ENCODE results near the gene DYSF.
A peak's percentile ranks its signal among the peaks of the same experiment; 100 is the strongest.

Gene DYSF

GRCh38 chr2:71606244-71606643, 152.9 kb downstream of the DYSF start:
- no peak overlapping the region for H3K27ac ChIP-seq
- TF ChIP-seq, protein P1, sequence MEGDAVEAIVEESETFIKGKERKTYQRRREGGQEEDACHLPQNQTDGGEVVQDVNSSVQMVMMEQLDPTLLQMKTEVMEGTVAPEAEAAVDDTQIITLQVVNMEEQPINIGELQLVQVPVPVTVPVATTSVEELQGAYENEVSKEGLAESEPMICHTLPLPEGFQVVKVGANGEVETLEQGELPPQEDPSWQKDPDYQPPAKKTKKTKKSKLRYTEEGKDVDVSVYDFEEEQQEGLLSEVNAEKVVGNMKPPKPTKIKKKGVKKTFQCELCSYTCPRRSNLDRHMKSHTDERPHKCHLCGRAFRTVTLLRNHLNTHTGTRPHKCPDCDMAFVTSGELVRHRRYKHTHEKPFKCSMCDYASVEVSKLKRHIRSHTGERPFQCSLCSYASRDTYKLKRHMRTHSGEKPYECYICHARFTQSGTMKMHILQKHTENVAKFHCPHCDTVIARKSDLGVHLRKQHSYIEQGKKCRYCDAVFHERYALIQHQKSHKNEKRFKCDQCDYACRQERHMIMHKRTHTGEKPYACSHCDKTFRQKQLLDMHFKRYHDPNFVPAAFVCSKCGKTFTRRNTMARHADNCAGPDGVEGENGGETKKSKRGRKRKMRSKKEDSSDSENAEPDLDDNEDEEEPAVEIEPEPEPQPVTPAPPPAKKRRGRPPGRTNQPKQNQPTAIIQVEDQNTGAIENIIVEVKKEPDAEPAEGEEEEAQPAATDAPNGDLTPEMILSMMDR (IDR thresholded peaks at IDR 0.05) = no peak
- peaks cover 27 to 28% of the 10 kb centered on the region in 2 experiments for H3K4me1 ChIP-seq (ENCODE audit: control insufficient read depth in 1 of 2, insufficient read depth in 1 of 2, low read depth in 1 of 2, low read length in 1 of 2)
- no peaks in the 10 kb centered on the region for H3K9me3 ChIP-seq
- no peaks in the 10 kb centered on the region for H3K27me3 ChIP-seq
- H3K4me3 ChIP-seq (ENCODE audit: low read depth in 1 of 2, low read length in 1 of 2) = no peak overlapping the region
- peaks cover 100% of the 10 kb centered on the region for H3K36me3 ChIP-seq

GRCh38 chr2:71607151-71607889, 154.0 kb downstream of the DYSF start:
- H3K4me1 ChIP-seq (ENCODE audit: control insufficient read depth in 1 of 2, insufficient read depth in 1 of 2, low read depth in 1 of 2, low read length in 1 of 2) = peaks cover 19 to 23% of the 10 kb centered on the region in 2 experiments
- H3K9me3 ChIP-seq = no peaks in the 10 kb centered on the region
- H3K27ac ChIP-seq = no peak overlapping the region
- H3K4me3 ChIP-seq (ENCODE audit: low read depth in 1 of 2, low read length in 1 of 2) = no peak overlapping the region
- peaks cover 100% of the 10 kb centered on the region for H3K36me3 ChIP-seq
- no peaks in the 10 kb centered on the region for H3K27me3 ChIP-seq
- TF ChIP-seq, protein P1 (IDR thresholded peaks at IDR 0.05) = no peak

GRCh38 chr2:71608034-71608433, 154.7 kb downstream of the DYSF start:
- peaks cover 100% of the 10 kb centered on the region for H3K36me3 ChIP-seq
- H3K27ac ChIP-seq = peak overlapping the region; percentile 31
- no peaks in the 10 kb centered on the region for H3K9me3 ChIP-seq

DNA sequence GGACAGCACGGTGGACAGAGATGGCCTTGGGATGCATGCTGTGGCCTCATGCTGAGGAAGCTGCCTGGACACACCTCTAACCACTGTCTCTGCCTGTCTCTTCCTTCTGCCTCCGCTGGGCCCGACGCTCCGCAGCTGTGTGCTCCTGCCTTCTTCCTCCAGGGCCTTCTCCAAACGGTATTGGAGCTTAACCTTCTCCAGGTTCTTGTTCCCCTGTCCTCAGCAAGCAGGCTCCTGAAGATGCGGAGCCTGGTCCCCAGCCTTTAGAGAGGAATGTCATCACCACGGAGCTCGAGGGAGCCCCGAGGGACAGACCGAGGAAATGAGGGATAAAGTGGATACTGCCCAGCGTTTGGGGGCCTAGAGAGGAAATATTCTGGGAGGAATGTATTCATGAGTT, 155.1 kb downstream of the DYSF start:
- no peak overlapping the region for H3K4me3 ChIP-seq (ENCODE audit: low read depth in 1 of 2, low read length in 1 of 2)
- TF ChIP-seq, protein P1 (IDR thresholded peaks at IDR 0.05) = no peak
- no peaks in the 10 kb centered on the region for H3K27me3 ChIP-seq
- H3K27ac ChIP-seq = peak overlapping the region; percentile 31
- no peaks in the 10 kb centered on the region for H3K9me3 ChIP-seq
- H3K4me1 ChIP-seq (ENCODE audit: control insufficient read depth in 1 of 2, insufficient read depth in 1 of 2, low read depth in 1 of 2, low read length in 1 of 2) = peaks cover 8 to 12% of the 10 kb centered on the region in 2 experiments
- peaks cover 100% of the 10 kb centered on the region for H3K36me3 ChIP-seq

More at GRCh38 chr2:71608034-71608433, 154.7 kb downstream of the DYSF start:
- Histone ChIP-seq H3K27me3 (no peaks in the 10 kb centered on the region), H3K4me1 (ENCODE audit: control insufficient read depth in 1 of 2, insufficient read depth in 1 of 2, low read depth in 1 of 2, low read length in 1 of 2) (peaks cover 12 to 16% of the 10 kb centered on the region in 2 experiments), H3K4me3 (ENCODE audit: low read depth in 1 of 2, low read length in 1 of 2) (no peak overlapping the region)
- TF ChIP-seq, protein P1 (IDR thresholded peaks at IDR 0.05) = no peak

DNA sequence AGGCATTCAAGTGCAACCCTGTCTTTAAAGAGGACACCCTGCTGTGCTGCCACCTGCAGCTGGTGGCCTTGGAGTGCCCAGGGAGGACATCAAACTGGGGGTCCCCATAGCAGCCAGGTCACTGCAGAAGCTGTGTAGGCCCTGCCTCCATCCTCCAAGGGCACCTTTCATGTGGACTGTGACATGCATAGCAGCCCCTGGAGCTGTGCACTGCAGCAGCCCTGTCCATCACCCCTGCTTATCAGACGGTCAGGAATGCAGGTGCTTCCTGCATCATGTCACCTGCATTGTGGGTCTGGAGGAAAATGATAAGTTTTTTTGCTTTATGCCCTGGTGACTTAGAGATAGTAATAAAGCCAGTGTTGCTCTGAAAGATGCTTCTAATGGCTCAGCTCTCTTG, 155.7 kb downstream of the DYSF start:
- Histone ChIP-seq H3K36me3 (peaks cover 100% of the 10 kb centered on the region), H3K27me3 (no peaks in the 10 kb centered on the region), H3K9me3 (no peaks in the 10 kb centered on the region), H3K27ac (peak overlapping the region; percentile 31), H3K4me3 (ENCODE audit: low read depth in 1 of 2, low read length in 1 of 2) (no peak overlapping the region), H3K4me1 (ENCODE audit: control insufficient read depth in 1 of 2, insufficient read depth in 1 of 2, low read depth in 1 of 2, low read length in 1 of 2) (peaks cover 2 to 6% of the 10 kb centered on the region in 2 experiments)
- TF ChIP-seq, protein P1 (IDR thresholded peaks at IDR 0.05) = no peak
